SKM-1 (cell line): ENCODE measurements around the gene RNH1.
"Not testable (repeated sequence)": the region's sequence is repeated elsewhere in the genome, so short reads cannot be mapped to it uniquely, and the experiment has no call there.

Experiments
- DNase-seq: peaks from one replicate; lab custom pipeline; 2025; ENCODE audit not compliant: unreplicated experiment; lab: John Stamatoyannopoulos, UW

RNH1 gene

DNA sequence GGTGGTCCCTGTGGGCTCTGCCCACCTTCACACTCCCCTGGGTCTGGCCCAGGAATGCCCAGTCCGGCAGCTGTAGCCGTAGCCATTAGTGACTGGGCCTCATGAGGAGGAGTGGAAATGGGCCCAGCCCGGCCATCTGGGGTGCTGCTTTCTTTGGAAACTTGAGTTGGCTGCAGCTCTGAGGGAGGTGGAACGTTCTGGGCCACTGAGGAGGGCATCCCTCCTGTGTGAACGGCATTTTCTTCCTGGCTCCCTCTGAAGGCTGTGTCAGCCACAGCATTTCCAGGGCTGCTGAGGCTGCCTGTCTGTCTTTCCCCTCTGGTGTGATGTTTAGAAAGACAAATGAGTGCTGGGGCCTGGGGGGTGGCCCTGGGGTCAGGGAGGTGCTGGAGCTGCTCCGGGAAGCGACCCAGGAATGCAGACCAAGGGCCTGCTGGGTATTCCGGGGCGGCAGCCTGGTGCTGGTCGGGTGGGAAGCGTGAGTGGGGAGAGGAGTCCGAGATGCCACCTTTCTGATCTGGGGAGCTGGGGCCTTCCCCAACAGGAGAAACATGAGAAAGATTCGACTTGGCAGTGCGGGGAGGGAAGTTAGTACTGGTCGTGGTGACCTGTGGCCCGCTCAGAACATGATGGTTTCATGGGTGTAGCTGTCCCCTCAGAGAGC is 29.9 kb downstream of the RNH1 start:
- no peak for DNase-seq

DNA sequence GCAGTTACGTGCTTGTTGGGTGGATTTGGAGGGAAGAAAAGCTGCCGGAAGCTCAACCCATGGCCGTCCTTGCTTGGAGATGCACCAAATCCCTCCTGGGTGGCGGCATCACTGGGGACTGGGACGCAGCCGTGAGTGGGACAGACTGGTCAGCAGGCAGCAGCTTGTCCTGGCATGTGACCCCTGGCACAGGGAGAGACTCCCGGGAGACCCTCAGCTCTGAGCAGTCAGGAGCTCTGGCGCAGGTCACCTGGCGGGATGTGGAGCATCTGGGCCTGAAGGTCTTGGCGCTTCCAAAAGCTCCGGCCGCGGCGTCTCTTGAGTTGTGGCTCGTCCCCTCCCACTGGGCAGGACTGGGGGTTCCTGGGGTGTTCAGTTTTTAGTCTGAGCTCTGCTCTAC is 30.6 kb downstream of the RNH1 start:
- no peak for DNase-seq

DNA sequence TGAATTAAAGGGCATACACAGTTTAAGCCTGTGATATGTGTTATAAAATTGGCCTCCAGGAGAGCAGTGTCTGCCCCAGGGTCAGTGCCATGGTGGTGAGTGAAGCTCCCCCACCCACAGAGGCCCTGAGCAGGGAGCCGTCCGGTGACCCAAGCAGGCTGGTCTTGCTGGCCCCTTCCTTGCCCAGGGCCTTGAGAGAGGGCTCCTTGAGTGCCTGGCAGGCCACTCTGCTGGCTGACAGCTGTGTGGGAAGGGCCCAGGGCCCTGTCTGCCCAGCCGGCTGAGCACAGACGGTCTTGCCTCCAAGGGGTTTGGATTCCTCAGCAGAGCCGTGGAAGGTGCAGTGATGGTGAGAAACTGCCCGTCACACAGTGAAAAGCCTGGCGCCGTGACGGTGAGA is 31.1 kb downstream of the RNH1 start:
- no peak for DNase-seq

GRCh38 chr11:474914-475506 is 32.0 kb downstream of the RNH1 start:
- no peak for DNase-seq

DNA sequence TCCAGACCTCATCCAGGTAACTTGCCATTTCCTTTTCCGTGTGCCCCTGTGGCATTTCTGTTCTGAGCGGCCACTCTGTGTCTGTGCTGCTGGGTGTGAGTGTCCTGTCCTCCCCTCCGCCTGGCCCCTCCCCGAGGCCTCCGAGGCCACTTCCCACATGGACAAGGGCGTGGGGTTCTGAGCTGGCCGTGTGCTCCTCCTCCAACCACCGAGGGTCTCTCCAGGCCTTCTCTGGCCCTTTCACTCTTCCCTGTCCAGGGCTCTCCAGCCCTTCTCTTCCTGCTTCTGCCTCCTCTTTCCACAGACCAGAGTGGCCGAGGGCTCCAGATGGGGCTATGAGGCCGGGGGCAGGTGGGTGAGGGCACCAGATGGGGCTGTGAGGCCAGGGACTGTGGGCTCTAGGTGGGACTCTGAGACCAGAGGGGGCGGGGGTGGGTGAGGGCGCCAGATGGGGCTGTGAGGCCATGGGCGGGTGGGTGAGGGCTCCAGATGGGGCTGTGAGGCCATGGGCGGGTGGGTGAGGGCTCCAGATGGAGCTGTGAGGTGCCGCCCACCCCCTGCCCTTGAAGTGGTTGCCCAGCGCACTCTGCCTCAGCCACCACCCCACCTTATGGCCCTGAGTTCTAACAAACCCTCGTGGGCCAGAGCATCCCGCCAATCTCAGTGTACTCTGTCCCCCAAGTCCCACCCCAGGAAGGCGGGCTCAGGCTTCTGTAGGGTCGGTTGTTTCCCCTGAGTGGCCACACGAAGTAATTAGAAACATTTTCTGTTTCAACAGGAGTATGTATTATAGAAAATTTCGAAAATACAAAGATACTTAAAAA is 32.9 kb downstream of the RNH1 start:
- DNase-seq: no peak

DNA sequence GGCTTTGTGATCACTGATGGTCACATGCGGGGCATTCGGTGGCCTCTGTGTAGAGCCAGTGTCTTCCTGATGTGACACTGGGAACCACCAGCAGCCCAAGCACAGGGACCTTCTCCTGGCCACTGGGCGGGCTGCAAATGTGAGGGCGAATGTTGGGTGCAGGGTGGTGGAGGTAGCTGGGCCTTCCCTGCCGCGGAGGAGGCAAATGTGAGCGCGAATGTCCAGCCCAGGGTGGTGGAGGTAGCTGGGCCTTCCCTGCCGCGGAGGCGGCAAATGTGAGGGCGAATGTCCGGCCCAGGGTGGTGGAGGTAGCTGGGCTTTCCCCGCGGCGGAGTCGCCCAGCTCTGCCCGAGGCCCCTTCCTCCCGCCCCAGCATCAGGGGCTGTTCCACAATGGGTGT is 33.6 kb downstream of the RNH1 start:
- DNase-seq: no peak

DNA sequence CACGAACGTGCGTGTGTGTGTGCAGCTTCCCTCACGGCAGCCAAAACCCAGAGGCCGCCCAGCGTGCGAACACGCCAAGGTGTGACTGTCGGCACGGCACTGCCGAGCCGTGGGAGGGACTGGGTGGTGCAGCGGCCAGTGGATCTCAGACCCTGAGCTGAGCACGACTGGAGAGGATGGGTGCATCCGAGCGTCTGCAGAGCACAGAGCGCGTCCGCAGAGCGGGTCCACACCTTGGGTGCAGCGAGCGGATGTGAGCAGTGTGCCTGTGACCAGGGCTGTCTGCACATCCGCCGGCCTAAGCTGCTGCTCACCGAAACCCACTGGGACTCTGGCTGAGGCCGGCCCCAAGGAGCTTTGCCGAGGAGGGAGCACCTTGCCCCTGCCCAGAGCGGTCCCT is 34.2 kb downstream of the RNH1 start:
- DNase-seq: no peak

DNA sequence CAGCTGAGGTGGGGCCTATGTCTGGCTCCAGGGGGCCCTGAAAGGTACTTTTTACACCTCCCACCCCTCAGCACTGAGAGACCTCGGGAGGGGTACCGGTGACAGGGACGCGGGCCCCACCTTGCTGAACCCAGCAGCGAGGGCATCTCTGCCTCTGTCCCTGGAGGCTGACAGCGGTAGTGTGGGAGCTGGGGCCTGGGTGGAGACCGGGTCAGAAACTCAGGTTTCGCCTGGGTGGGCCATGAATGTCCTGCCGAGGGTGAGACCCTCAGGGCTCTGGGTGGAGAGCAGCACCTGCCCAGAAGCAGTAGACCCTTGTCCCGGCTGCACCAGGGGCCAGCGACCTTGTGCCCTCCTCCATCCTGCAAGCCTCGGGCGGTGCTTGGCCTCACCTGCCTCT is 34.8 kb downstream of the RNH1 start:
- DNase-seq: no peak

GRCh38 chr11:471468-472145 is 35.4 kb downstream of the RNH1 start:
- DNase-seq: no peak

DNA sequence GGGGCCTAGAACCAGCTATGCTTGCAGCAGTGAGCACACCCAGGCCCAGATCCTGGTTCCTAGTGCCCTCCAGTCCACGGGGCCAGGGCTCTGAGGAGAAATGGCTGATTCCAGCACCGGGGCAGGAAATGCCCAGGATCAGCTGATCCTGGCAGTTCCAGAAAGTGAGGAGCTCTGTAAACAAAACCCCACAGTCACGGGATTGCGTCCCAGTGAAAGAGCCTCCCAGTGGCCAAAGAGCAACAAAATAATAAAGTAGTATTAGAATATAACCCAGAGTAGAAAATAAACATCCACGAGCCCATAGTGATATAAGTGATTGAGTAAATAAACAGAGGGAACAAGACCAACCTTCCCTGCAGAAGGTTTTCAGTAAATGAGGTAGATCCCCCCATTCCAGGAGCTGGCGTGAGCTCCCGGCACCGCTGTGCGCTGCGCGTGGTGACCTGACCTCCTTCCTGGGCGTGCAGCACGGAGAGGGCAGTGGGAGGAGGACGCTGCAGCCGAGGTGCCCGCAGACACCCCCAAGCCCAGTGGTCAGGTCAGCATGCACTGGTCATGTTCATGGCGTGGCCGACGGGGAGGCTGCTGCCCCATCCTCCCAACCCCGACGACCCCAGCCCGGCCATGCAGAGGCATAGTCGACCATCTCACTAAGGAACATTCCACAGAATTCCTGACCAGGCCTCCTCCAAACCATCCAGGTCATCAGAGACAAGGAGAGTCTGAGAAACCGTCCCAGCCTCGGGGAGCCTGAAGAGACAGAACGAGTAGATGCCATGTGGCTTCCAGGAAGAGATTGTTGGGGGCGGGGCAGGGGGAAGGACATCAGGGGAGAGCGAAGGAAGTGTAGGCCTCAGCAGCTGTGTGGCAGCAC is 37.1 kb downstream of the RNH1 start:
- no peak for DNase-seq

DNA sequence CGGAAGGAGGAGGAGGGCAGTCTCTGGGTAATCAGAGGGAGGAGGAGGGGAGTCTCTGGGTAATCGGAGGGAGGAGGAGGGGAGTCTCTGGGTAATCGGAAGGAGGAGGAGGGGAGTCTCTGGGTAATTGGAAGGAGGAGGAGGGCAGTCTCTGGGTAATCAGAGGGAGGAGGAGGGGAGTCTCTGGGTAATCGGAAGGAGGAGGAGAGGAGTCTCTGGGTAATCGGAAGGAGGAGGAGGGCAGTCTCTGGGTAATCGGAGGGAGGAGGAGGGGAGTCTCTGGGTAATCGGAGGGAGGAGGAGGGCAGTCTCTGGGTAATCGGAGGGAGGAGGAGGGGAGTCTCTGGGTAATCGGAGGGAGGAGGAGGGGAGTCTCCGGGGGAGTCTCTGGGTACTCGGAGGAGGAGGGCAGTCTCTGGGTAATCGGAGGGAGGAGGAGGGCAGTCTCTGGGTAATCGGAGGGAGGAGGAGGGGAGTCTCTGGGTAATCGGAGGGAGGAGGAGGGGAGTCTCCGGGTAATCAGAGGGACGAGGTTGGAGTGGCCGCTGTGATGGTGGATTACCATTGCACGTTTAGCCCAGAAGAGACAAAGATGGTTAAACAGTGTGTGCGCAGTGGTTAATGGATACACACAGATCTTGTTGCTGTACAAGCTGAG is 37.9 kb downstream of the RNH1 start:
- not testable (repeated sequence) for DNase-seq

DNA sequence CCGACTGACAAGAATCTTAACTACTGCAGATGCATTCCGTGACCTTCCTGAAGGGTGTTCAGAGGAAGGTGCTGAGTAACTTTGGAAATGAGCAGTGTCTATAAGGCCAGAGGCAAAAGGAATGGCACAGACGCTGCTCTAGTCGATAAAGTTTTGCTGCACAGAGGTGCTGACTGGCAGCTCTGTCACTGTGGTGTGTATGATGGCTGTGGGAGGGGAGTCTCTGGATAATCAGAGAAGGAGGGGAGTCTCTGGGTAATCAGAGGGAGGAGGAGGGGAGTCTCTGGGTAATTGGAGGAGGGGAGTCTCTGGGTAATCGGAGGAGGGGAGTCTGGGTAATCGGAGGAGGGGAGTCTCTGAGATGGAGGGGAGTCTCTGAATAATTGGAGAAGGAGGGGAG is 38.5 kb downstream of the RNH1 start:
- no peak for DNase-seq

DNA sequence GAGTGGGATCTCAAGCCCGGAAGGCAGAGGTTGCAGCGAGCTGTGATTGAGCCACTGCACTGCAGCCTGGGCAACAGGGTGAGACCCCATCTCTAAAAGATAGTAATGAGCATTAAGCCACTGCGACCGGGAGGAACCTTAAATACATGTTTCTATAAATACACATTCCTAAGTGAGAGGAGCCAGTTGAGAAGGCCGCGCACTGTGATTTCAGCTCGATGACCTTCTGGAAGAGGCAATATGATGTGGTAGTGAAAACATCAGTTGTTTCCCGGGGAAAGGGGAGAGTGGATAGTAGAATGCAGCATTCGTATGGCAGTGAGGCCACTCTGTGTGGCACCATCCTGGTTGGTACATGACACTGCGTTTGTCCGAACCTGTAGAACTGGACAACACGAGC is 39.0 kb downstream of the RNH1 start:
- no peak for DNase-seq

- peak; percentile 8 for DNase-seq
Observed at GRCh38 chr11:465896-466530, 41.0 kb downstream of the RNH1 start.

- DNase-seq: no peak
Observed at GRCh38 chr11:464316-464715, 42.7 kb downstream of the RNH1 start.

DNA sequence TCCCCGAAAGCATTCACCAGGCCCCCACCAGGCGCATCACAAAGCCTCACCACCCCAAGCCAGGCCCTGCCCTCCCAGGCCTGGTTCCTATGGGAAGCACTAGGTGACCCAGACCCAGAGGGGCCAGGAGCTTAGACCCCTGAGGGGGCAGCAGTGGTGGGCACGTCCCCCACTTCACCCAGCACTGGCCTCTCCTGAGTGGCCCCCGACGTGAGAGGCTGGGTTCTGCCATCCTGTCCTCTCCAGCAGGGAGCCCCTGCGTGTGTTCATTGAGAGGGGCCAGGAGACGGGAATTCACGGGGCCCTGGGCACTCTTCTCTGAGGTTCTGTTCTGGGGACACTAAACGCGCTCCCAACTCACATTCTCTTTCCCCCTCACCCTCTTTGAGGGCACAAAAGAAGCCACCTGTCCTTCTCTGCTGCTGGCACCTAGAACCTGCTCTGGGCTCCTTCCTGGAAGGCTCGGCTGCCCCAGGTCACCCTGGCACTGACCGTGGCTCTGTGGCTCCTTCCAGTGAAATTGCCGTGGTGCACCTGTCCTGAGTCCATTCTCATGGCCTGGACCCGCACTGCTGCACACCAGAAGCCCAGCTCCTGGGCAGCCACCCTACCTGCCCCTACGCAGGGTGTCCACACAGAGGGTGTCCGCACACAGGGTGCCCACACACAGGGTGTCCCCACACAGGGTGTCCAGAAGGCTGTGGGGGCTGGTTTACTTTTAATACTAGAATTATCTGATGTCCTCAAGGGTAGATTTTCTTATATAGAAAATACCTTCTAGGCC is 44.7 kb downstream of the RNH1 start:
- DNase-seq: no peak

- no peak for DNase-seq
Observed at GRCh38 chr11:461626-462025, 45.4 kb downstream of the RNH1 start.

DNA sequence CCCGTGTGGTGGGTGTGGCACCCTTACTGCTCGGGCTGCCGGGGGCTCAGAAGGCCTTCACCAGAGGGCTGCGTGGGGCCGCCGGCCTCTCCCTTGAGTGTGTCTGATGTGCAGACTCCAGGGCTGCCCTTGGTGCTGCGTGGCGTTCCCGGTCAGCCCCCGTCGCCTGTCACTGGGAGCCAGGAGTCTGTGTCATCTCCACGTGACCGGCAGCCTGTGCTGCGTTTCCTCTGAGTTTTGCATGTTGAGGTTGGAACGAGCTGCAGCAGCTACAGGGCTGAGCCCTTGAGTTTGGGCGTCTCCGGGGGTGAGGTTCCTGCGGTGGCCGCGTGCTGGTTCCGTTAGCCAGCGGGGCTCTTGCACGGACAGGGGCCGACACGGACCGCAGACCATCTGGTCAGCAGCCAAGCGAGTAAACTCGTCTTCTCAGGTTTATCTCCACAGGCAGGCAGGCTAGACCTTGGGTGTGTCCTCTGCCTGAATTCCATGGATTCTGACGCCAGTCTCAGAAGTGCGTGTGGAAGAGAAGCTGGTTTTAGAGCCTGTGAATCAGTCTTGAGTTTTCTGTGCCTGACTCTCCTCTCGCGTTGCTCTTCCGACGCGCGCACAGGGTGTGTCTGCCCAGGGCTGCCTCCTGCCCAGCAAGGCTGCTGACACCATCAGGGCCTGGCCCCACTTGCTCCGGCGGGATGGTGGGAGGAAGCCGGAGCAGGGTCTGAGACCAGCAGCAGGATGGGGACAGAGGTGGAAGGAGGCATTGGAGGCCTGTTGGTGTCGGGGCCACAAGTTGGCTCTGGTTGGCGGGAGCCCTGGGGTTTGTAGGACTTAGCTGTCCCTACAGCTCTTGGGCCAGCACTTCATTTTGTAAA is 46.5 kb downstream of the RNH1 start:
- no peak for DNase-seq
